ENCODE results near the gene HSPG2.

HSPG2 gene

DNA sequence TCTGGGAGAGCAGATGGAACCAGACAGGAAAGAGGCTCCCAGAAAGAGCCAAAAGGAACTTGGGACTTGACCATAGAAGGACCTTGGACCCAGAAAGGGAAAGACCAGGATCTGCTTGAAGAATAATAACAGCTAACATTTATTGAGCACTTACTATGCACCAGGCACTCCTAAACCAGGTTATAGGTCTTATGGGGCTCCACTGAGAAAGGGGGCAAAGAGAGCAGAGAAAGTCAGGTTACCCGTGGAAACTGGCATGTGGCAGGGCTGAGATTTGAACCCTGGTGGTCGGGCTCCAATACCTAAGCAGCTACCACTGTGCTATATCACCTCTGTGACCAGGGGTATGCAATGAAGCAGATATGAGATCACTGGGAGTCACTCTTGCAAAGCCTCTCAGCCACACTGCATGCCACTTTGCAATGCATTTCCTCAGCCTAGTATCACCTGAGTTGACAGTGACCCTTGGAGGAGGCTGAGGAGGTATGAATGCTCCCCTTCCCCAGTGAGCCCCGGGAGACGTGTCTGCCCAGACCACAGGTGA, 37.8 kb downstream of the HSPG2 start:
- no peak overlapping the region for H3K27ac ChIP-seq
- H3K4me2 ChIP-seq (ENCODE audit: low read length), result no peak overlapping the region
- H3K9me3 ChIP-seq (ENCODE audit: control insufficient read depth, low read length), result no peaks in the 10 kb centered on the region
- TF ChIP-seq, protein P1, sequence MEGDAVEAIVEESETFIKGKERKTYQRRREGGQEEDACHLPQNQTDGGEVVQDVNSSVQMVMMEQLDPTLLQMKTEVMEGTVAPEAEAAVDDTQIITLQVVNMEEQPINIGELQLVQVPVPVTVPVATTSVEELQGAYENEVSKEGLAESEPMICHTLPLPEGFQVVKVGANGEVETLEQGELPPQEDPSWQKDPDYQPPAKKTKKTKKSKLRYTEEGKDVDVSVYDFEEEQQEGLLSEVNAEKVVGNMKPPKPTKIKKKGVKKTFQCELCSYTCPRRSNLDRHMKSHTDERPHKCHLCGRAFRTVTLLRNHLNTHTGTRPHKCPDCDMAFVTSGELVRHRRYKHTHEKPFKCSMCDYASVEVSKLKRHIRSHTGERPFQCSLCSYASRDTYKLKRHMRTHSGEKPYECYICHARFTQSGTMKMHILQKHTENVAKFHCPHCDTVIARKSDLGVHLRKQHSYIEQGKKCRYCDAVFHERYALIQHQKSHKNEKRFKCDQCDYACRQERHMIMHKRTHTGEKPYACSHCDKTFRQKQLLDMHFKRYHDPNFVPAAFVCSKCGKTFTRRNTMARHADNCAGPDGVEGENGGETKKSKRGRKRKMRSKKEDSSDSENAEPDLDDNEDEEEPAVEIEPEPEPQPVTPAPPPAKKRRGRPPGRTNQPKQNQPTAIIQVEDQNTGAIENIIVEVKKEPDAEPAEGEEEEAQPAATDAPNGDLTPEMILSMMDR (IDR thresholded peaks at IDR 0.05), result no peak
- no peaks in the 10 kb centered on the region for H3K79me2 ChIP-seq
- H3K4me1 ChIP-seq, result peaks cover 4% of the 10 kb centered on the region
- H3K27me3 ChIP-seq (ENCODE audit: control insufficient read depth, insufficient read depth, low read length), result no peaks in the 10 kb centered on the region
- H3K4me3 ChIP-seq (ENCODE audit: low read depth, low read length), result no peak overlapping the region
- H2AFZ ChIP-seq, result no peak overlapping the region
- H3K9ac ChIP-seq, result no peak overlapping the region
- no peaks in the 10 kb centered on the region for H3K36me3 ChIP-seq (ENCODE audit: control insufficient read depth, insufficient read depth, low read length)

GRCh38 chr1:21898326-21899200, 38.5 kb downstream of the HSPG2 start:
- H3K36me3 ChIP-seq (ENCODE audit: control insufficient read depth, insufficient read depth, low read length), result no peaks in the 10 kb centered on the region
- no peak overlapping the region for H3K4me3 ChIP-seq (ENCODE audit: low read depth, low read length)
- H3K9ac ChIP-seq, result no peak overlapping the region
- TF ChIP-seq, protein P1 (IDR thresholded peaks at IDR 0.05), result no peak
- H3K4me2 ChIP-seq (ENCODE audit: low read length), result no peak overlapping the region
- H3K79me2 ChIP-seq, result no peaks in the 10 kb centered on the region
- H3K27ac ChIP-seq, result no peak overlapping the region
- peaks cover 4% of the 10 kb centered on the region for H3K4me1 ChIP-seq
- no peak overlapping the region for H2AFZ ChIP-seq
- no peaks in the 10 kb centered on the region for H3K9me3 ChIP-seq (ENCODE audit: control insufficient read depth, low read length)
- H3K27me3 ChIP-seq (ENCODE audit: control insufficient read depth, insufficient read depth, low read length), result no peaks in the 10 kb centered on the region

DNA sequence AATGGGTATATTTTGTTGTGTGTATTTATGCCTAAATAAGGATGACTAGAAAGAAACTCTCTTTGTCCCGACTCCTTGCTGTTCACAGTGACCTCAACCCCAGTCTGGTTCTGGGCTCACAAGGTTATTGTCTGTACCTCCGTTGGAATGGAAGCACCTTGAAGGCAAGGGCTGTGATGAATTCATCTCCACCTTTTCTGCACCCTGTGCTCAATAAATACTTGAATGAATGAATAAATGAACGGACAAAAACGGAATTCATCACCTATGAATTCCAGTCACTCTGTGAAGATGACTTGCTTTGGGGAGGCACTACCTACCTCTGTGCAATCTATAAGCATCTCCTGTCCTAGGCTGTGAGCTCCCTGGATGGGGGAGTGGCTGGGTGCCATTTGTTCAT, 39.3 kb downstream of the HSPG2 start:
- Histone ChIP-seq H3K4me1 (peaks cover 4% of the 10 kb centered on the region), H3K9me3 (ENCODE audit: control insufficient read depth, low read length) (no peaks in the 10 kb centered on the region), H3K4me3 (ENCODE audit: low read depth, low read length) (no peak overlapping the region), H3K9ac (no peak overlapping the region), H3K36me3 (ENCODE audit: control insufficient read depth, insufficient read depth, low read length) (no peaks in the 10 kb centered on the region), H2AFZ (no peak overlapping the region), H3K27ac (no peak overlapping the region), H3K79me2 (no peaks in the 10 kb centered on the region), H3K4me2 (ENCODE audit: low read length) (no peak overlapping the region), H3K27me3 (ENCODE audit: control insufficient read depth, insufficient read depth, low read length) (no peaks in the 10 kb centered on the region)
- TF ChIP-seq, protein P1 (IDR thresholded peaks at IDR 0.05), result no peak

- Histone ChIP-seq H3K27me3 (ENCODE audit: control insufficient read depth, insufficient read depth, low read length) (no peaks in the 10 kb centered on the region), H3K79me2 (no peaks in the 10 kb centered on the region), H3K4me3 (ENCODE audit: low read depth, low read length) (no peak overlapping the region), H2AFZ (peak overlapping the region; percentile 70), H3K27ac (no peak overlapping the region), H3K4me1 (peaks cover 4% of the 10 kb centered on the region), H3K4me2 (ENCODE audit: low read length) (no peak overlapping the region), H3K9ac (no peak overlapping the region), H3K36me3 (ENCODE audit: control insufficient read depth, insufficient read depth, low read length) (no peaks in the 10 kb centered on the region), H3K9me3 (ENCODE audit: control insufficient read depth, low read length) (no peaks in the 10 kb centered on the region)
- TF ChIP-seq, protein P1 (IDR thresholded peaks at IDR 0.05), result no peak
Measured at GRCh38 chr1:21896652-21897532, 40.2 kb downstream of the HSPG2 start.
